ENCODE data around the gene COL5A1. TPM values are rescaled to one million over a fixed set of nuclear protein-coding genes. Genes with fewer than 3 reads are reported as not detected.

Gene COL5A1
- total RNA-seq, 4 donors from 2014 or later, result 7.1 to 69.3 (median 16.1) TPM

- H3K9me3 ChIP-seq, result no peaks in the 10 kb centered on the region
- intact Hi-C loops (cut with DNase I; ENCODE audit: low total_unique reads), result no loop called here
- no peak overlapping the region for H3K4me3 ChIP-seq
- H3K36me3 ChIP-seq, result no peaks in the 10 kb centered on the region
- WGBS, 2 donors (ENCODE audit: low coverage in 1 of 2), result 84 to 88% methylated on average over 1 to 13 of the region's 16 CpGs
- H3K4me1 ChIP-seq, result peaks cover 0 to 10% (median 3%) of the 10 kb centered on the region in 4 donors
- H3K27ac ChIP-seq, result no peak overlapping the region
- in situ Hi-C loops (cut with MboI; ENCODE audit: low pct_ligation_motif_present in 1 of 4, low pct_unique_long_range_greater_than_20kb in 1 of 4, low sequenced_read_pairs in 3 of 4), result no loop called here
- TF ChIP-seq POLR2A (IDR thresholded peaks at IDR 0.05) (no peak), POLR2AphosphoS5 (IDR thresholded peaks at IDR 0.05) (no peak), EP300 (IDR thresholded peaks at IDR 0.05; ENCODE audit: low read depth) (no peak)
- TF ChIP-seq, protein P1, sequence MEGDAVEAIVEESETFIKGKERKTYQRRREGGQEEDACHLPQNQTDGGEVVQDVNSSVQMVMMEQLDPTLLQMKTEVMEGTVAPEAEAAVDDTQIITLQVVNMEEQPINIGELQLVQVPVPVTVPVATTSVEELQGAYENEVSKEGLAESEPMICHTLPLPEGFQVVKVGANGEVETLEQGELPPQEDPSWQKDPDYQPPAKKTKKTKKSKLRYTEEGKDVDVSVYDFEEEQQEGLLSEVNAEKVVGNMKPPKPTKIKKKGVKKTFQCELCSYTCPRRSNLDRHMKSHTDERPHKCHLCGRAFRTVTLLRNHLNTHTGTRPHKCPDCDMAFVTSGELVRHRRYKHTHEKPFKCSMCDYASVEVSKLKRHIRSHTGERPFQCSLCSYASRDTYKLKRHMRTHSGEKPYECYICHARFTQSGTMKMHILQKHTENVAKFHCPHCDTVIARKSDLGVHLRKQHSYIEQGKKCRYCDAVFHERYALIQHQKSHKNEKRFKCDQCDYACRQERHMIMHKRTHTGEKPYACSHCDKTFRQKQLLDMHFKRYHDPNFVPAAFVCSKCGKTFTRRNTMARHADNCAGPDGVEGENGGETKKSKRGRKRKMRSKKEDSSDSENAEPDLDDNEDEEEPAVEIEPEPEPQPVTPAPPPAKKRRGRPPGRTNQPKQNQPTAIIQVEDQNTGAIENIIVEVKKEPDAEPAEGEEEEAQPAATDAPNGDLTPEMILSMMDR (IDR thresholded peaks at IDR 0.05), result no peak
- no peaks in the 10 kb centered on the region for H3K27me3 ChIP-seq
- DNase-seq, result no peak
These were observed 174.0 kb downstream of the COL5A1 start for GRCh38 chr9:134815435-134816214.

GRCh38 chr9:134816264-134816663 lies 174.7 kb downstream of the COL5A1 start:
- TF ChIP-seq, protein P1 (IDR thresholded peaks at IDR 0.05), result no peak
- TF ChIP-seq POLR2A (IDR thresholded peaks at IDR 0.05) (no peak), EP300 (IDR thresholded peaks at IDR 0.05; ENCODE audit: low read depth) (no peak), POLR2AphosphoS5 (IDR thresholded peaks at IDR 0.05) (no peak)
- Histone ChIP-seq H3K27me3 (no peaks in the 10 kb centered on the region), H3K4me1 (peaks cover 0 to 10% (median 3%) of the 10 kb centered on the region in 4 donors), H3K4me3 (no peak overlapping the region), H3K9me3 (no peaks in the 10 kb centered on the region), H3K27ac (no peak overlapping the region), H3K36me3 (no peaks in the 10 kb centered on the region)
- DNase-seq, result no peak
- 87% methylated on average over 16 of the region's 16 CpGs; no CpG with 5 or more reads in 1 of the 2 donors for WGBS, 2 donors (ENCODE audit: low coverage in 1 of 2)
- in situ Hi-C loops (cut with MboI; ENCODE audit: low pct_ligation_motif_present in 1 of 4, low pct_unique_long_range_greater_than_20kb in 1 of 4, low sequenced_read_pairs in 3 of 4), result no loop called here
- intact Hi-C loops (cut with DNase I; ENCODE audit: low total_unique reads), result no loop called here

- Histone ChIP-seq H3K9me3 (no peaks in the 10 kb centered on the region), H3K4me1 (no peaks in the 10 kb centered on the region), H3K4me3 (no peak overlapping the region), H3K27ac (no peak overlapping the region), H3K36me3 (no peaks in the 10 kb centered on the region), H3K27me3 (no peaks in the 10 kb centered on the region)
- in situ Hi-C loops (cut with MboI; ENCODE audit: low pct_ligation_motif_present in 1 of 4, low pct_unique_long_range_greater_than_20kb in 1 of 4, low sequenced_read_pairs in 3 of 4), result no loop called here
- TF ChIP-seq, protein P1 (IDR thresholded peaks at IDR 0.05), result no peak
- no peak for TF ChIP-seq POLR2AphosphoS5 (IDR thresholded peaks at IDR 0.05)
- TF ChIP-seq POLR2A (IDR thresholded peaks at IDR 0.05), result no peak
- no peak for TF ChIP-seq EP300 (IDR thresholded peaks at IDR 0.05; ENCODE audit: low read depth)
- DNase-seq, result no peak
- intact Hi-C loops (cut with DNase I; ENCODE audit: low total_unique reads), result no loop called here
- 93 to 100% methylated on average over 1 to 29 of the region's 29 CpGs for WGBS, 2 donors (ENCODE audit: low coverage in 1 of 2)
These were observed 176.5 kb downstream of the COL5A1 start for GRCh38 chr9:134818000-134818568.

GRCh38 chr9:134818591-134818990 lies 177.0 kb downstream of the COL5A1 start:
- no peak for DNase-seq
- WGBS, 2 donors (ENCODE audit: low coverage in 1 of 2), result 87% methylated on average over 16 of the region's 16 CpGs; no CpG with 5 or more reads in 1 of the 2 donors
- in situ Hi-C loops (cut with MboI; ENCODE audit: low pct_ligation_motif_present in 1 of 4, low pct_unique_long_range_greater_than_20kb in 1 of 4, low sequenced_read_pairs in 3 of 4) (no loop called here), intact Hi-C loops (cut with DNase I; ENCODE audit: low total_unique reads) (no loop called here)
- H3K27ac ChIP-seq, result no peak overlapping the region
- no peak overlapping the region for H3K4me3 ChIP-seq
- TF ChIP-seq, protein P1 (IDR thresholded peaks at IDR 0.05), result no peak
- TF ChIP-seq EP300 (IDR thresholded peaks at IDR 0.05; ENCODE audit: low read depth) (no peak), POLR2AphosphoS5 (IDR thresholded peaks at IDR 0.05) (no peak), POLR2A (IDR thresholded peaks at IDR 0.05) (no peak)
- H3K4me1 ChIP-seq, result no peaks in the 10 kb centered on the region
- H3K9me3 ChIP-seq, result no peaks in the 10 kb centered on the region
- H3K27me3 ChIP-seq, result no peaks in the 10 kb centered on the region
- H3K36me3 ChIP-seq, result no peaks in the 10 kb centered on the region
